Left lung (tissue), 10 donors: ENCODE data around the gene PELI1. TPM values are rescaled to one million over a fixed set of nuclear protein-coding genes. Genes with fewer than 3 reads are reported as not detected.

Source experiments
- ATAC-seq: fragments of 200-7000 bp; cut with Tn5 transposase; one replicate; pipeline ENCODE4 v1.9.1; 2020; ENCODE audit warnings: moderate library complexity
- DNase-seq, 4 donors: peaks; one replicate each; pipeline ENCODE4 v3.0.0-alpha.2; 2013 to 2020
- H3K27ac ChIP-seq, 2 donors: fragments of 200-600 bp; sonication (generic) in 1 of 2; one replicate each; pipeline versions ENCODE4 v1.5.0 to v1.8.0; 2020 to 2021
- H3K27me3 ChIP-seq, 2 donors: fragments of 200-600 bp; sonication (generic) in 1 of 2; one replicate each; pipeline versions ENCODE4 v1.5.0 to v1.8.0; 2020 to 2021
- H3K36me3 ChIP-seq, 2 donors: fragments of 200-600 bp; sonication (generic) in 1 of 2; one replicate each; pipeline versions ENCODE4 v1.5.0 to v1.8.0; 2020 to 2021
- H3K4me1 ChIP-seq, 2 donors: fragments of 200-600 bp; one replicate each; pipeline ENCODE4 v1.8.0; 2021
- H3K4me3 ChIP-seq, 2 donors: fragments of 200-600 bp; sonication (generic) in 1 of 2; one replicate each; pipeline versions ENCODE4 v1.5.0 to v1.8.0; 2020 to 2021; ENCODE audit warnings: mild to moderate bottlenecking in 1 of 2
- H3K9me3 ChIP-seq, 2 donors: fragments of 200-600 bp; sonication (generic) in 1 of 2; one replicate each; pipeline versions ENCODE4 v1.5.0 to v1.8.0; 2020 to 2021
- intact Hi-C, 2 donors: fragments of 100-400 bp; cut with DNase I; formaldehyde crosslinking; loops; one replicate each; pipeline versions ENCODE4 v1.11.2 to v1.14.2; 2022
- polyA plus RNA-seq, 6 donors: library from polyadenylated mRNA; unstranded; fragments of 120-200 nt; gene quantifications; one replicate each; pipeline ENCODE4 v1.2.1, GENCODE V29; 2013; ENCODE audit not compliant: insufficient read length in 6 of 6
- total RNA-seq, 2 donors: library from RNA; stranded (reverse); fragmentation: NEBNext Ultra II Directional; extraction: Animal tissue kit (Norgen Biotek cat#: 25700); gene quantifications; one replicate each; pipeline ENCODE4 v1.2.1, GENCODE V29; 2021
- TF ChIP-seq, protein P1 (sequence below), 2 donors: fragments of 200-600 bp; sonication (generic) in 1 of 2; IDR thresholded peaks; one replicate each; pipeline versions ENCODE4 v1.5.0 to v1.8.0; 2021; ENCODE audit warnings: antibody characterized with exemption in 2 of 2
- donor health status: DM: no; HTN: yes; CAD: no.
- donor health status: DM: no; HTN: no; CAD: no.

PELI1 gene
- total and polyA plus RNA-seq, 8 donors: 32.0 to 41.3 (median 34.6) TPM

DNA sequence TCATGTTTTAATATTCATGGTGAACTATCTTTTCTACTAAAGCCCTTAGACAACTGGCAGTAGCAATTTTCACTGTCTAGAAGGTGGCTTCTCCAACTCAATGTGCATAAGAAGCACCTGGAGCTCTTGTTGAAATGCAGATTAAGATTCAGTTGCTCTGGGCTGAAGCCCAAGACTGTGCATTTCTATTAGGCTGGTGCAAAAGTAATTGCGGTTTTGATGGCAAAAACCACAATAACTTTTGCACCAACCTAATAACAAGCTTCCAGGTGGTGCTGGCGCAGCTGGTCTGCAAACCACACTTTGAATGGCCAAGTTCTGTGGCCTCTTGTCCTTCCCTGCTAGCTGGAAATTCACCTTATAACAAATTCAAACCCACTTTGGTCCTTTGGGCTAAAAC is 98.3 kb downstream of the PELI1 start:
- intact Hi-C loops: loop anchor here in 1 of 2 donors (5.0 kb wide), 2 partner anchors 266 to 281 kb away; no protein-coding TSS in a partner anchor
- Histone ChIP-seq H3K36me3 (no peaks in the 10 kb centered on the region), H3K9me3 (no peaks in the 10 kb centered on the region), H3K4me1 (peaks cover 0 to 9% of the 10 kb centered on the region in 2 donors), H3K4me3 (no peak overlapping the region), H3K27ac (no peak overlapping the region), H3K27me3 (no peaks in the 10 kb centered on the region)
- TF ChIP-seq, protein P1, sequence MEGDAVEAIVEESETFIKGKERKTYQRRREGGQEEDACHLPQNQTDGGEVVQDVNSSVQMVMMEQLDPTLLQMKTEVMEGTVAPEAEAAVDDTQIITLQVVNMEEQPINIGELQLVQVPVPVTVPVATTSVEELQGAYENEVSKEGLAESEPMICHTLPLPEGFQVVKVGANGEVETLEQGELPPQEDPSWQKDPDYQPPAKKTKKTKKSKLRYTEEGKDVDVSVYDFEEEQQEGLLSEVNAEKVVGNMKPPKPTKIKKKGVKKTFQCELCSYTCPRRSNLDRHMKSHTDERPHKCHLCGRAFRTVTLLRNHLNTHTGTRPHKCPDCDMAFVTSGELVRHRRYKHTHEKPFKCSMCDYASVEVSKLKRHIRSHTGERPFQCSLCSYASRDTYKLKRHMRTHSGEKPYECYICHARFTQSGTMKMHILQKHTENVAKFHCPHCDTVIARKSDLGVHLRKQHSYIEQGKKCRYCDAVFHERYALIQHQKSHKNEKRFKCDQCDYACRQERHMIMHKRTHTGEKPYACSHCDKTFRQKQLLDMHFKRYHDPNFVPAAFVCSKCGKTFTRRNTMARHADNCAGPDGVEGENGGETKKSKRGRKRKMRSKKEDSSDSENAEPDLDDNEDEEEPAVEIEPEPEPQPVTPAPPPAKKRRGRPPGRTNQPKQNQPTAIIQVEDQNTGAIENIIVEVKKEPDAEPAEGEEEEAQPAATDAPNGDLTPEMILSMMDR (IDR thresholded peaks at IDR 0.05): no peak
- ATAC-seq (no peak), DNase-seq (no peak)

Other genes starting within 250 kb of the PELI1 start
- 10 to 100 TPM; 24.1 to 24.6 TPM for gene VPS54, start 125.0 kb downstream of the PELI1 start, total RNA-seq
- 10 to 100 TPM; 46.0 to 53.2 (median 47.7) TPM for gene VPS54, start 125.0 kb downstream of the PELI1 start, polyA plus RNA-seq